ENCODE results near the gene SIVA1. TPM values are rescaled to one million over a fixed set of nuclear protein-coding genes. Genes with fewer than 3 reads are reported as not detected.

The SIVA1 gene
- total RNA-seq, 4 donors from 2014 or later, result 228 to 357 (median 264) TPM

GRCh38 chr14:104751539-104752422, 1.2 kb upstream of the SIVA1 start:
- Histone ChIP-seq H3K27me3 (no peaks in the 10 kb centered on the region), H3K4me3 (peak overlapping the region; percentile 44 to 98 (median 76)), H3K27ac (peak overlapping the region; percentile 90 to 99 (median 94)), H3K9me3 (no peaks in the 10 kb centered on the region), H3K4me1 (peaks cover 45 to 56% of the 10 kb centered on the region in 2 donors), H3K36me3 (peaks cover 0 to 16% of the 10 kb centered on the region in 2 donors)
- intact Hi-C loops (cut with DNase I; ENCODE audit: low total_unique reads) (loop anchor here (1.0 kb wide), 1 partner anchor 27 kb away; the partner anchor contains the start of gene ADSS1), in situ Hi-C loops (cut with MboI; ENCODE audit: low sequenced_read_pairs in 4 of 4) (no loop called here)
- ATAC-seq (no peak), DNase-seq (no peak)
- TF ChIP-seq, protein P1, sequence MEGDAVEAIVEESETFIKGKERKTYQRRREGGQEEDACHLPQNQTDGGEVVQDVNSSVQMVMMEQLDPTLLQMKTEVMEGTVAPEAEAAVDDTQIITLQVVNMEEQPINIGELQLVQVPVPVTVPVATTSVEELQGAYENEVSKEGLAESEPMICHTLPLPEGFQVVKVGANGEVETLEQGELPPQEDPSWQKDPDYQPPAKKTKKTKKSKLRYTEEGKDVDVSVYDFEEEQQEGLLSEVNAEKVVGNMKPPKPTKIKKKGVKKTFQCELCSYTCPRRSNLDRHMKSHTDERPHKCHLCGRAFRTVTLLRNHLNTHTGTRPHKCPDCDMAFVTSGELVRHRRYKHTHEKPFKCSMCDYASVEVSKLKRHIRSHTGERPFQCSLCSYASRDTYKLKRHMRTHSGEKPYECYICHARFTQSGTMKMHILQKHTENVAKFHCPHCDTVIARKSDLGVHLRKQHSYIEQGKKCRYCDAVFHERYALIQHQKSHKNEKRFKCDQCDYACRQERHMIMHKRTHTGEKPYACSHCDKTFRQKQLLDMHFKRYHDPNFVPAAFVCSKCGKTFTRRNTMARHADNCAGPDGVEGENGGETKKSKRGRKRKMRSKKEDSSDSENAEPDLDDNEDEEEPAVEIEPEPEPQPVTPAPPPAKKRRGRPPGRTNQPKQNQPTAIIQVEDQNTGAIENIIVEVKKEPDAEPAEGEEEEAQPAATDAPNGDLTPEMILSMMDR (IDR thresholded peaks at IDR 0.05 in 4 of 5, conservative IDR thresholded peaks at IDR 0.05 in 1 of 5), result no peak
- TF ChIP-seq POLR2A (IDR thresholded peaks at IDR 0.05), result no peak

DNA sequence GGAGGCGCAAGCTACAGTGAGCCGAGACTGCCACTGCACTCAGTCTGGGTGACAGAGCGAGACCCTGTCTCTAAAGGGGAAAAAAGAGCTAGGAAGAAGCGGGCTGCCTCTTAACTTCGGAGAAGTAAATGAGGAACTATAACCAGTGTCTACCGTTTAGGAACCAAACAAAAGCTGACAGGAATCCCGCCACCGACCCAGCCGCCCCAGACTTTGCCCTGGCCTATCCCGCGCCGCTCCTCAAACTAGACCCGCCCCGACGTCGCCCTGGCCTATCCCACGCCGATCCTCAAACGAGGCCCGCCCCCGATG, 568 bp upstream of the SIVA1 start:
- ATAC-seq, result peak; percentile 5 to 6
- H3K4me1 ChIP-seq, result peaks cover 44 to 53% of the 10 kb centered on the region in 2 donors

DNA sequence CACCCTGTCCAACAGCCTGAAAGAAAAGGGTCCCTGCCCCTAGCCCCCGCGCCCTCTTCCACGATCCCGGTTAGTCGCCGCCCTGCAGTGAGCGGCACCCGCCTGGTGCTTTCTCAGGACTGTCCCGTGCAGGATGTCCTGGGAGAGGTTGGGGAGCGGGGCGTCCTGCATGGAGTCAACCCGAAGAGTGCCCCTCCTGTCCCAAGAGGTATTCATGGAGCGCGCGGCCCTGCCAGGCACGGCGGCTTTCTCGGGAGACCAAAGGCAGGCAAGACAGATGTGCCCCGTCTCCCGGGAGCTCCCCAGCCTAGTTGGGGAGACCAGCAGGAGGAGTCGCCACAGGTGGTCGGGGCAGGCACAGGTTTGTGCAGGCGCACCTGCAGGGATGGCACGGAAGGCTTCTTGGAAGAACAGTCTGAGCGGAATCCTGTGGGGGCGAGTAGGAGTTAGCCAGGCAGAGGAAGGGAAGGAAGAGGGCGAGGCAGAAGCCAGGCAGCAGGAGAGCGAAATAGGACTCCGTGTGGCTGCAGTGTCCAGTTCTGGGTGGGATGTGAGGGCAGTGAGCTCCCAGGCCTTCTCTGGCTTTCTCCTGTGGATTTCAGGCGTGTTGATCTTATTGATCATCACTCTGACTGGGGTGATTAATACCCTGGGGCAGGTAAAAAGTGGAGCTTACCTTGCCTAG, 723 bp downstream of the SIVA1 start:
- peaks cover 0 to 34% of the 10 kb centered on the region in 2 donors for H3K36me3 ChIP-seq
- H3K27ac ChIP-seq, result peak overlapping the region; percentile 90 to 99 (median 94)
- TF ChIP-seq POLR2A (IDR thresholded peaks at IDR 0.05), result no peak
- TF ChIP-seq, protein P1 (IDR thresholded peaks at IDR 0.05 in 4 of 5, conservative IDR thresholded peaks at IDR 0.05 in 1 of 5), result no peak
- peaks cover 37 to 42% of the 10 kb centered on the region in 2 donors for H3K4me1 ChIP-seq
- intact Hi-C loops (cut with DNase I; ENCODE audit: low total_unique reads), result no loop called here
- no peak for DNase-seq
- peak overlapping the region; percentile 84 to 98 (median 92) for H3K4me3 ChIP-seq
- in situ Hi-C loops (cut with MboI; ENCODE audit: low sequenced_read_pairs in 4 of 4), result no loop called here
- no peak for ATAC-seq
- no peaks in the 10 kb centered on the region for H3K27me3 ChIP-seq
- H3K9me3 ChIP-seq, result no peaks in the 10 kb centered on the region

More for the DNA sequence above, 568 bp upstream of the SIVA1 start:
- no peaks in the 10 kb centered on the region for H3K27me3 ChIP-seq
- in situ Hi-C loops (cut with MboI; ENCODE audit: low sequenced_read_pairs in 4 of 4) (no loop called here), intact Hi-C loops (cut with DNase I; ENCODE audit: low total_unique reads) (loop anchor here (1.0 kb wide), 1 partner anchor 28 kb away; the partner anchor contains the start of gene ADSS1)
- peak overlapping the region; percentile 44 to 98 (median 76) for H3K4me3 ChIP-seq
- peaks cover 0 to 22% of the 10 kb centered on the region in 2 donors for H3K36me3 ChIP-seq
- peak overlapping the region; percentile 90 to 99 (median 94) for H3K27ac ChIP-seq
- TF ChIP-seq, protein P1 (IDR thresholded peaks at IDR 0.05 in 4 of 5, conservative IDR thresholded peaks at IDR 0.05 in 1 of 5), result no peak
- TF ChIP-seq POLR2A (IDR thresholded peaks at IDR 0.05), result peak; percentile 6 to 32
- H3K9me3 ChIP-seq, result no peaks in the 10 kb centered on the region
- no peak for DNase-seq

GRCh38 chr14:104754213-104754851, 1.4 kb downstream of the SIVA1 start:
- DNase-seq, result no peak
- H3K27me3 ChIP-seq, result no peaks in the 10 kb centered on the region
- peak overlapping the region; percentile 84 to 98 (median 92) for H3K4me3 ChIP-seq
- no peaks in the 10 kb centered on the region for H3K9me3 ChIP-seq
- H3K27ac ChIP-seq, result peak overlapping the region; percentile 90 to 99 (median 94)
- peaks cover 32 to 37% of the 10 kb centered on the region in 2 donors for H3K4me1 ChIP-seq
- no peak for ATAC-seq
- intact Hi-C loops (cut with DNase I; ENCODE audit: low total_unique reads) (no loop called here), in situ Hi-C loops (cut with MboI; ENCODE audit: low sequenced_read_pairs in 4 of 4) (no loop called here)
- TF ChIP-seq, protein P1 (IDR thresholded peaks at IDR 0.05 in 4 of 5, conservative IDR thresholded peaks at IDR 0.05 in 1 of 5), result no peak
- TF ChIP-seq POLR2A (IDR thresholded peaks at IDR 0.05), result no peak
- peaks cover 0 to 40% of the 10 kb centered on the region in 2 donors for H3K36me3 ChIP-seq
